ENCODE measurements around the gene FPR3.

DNA sequence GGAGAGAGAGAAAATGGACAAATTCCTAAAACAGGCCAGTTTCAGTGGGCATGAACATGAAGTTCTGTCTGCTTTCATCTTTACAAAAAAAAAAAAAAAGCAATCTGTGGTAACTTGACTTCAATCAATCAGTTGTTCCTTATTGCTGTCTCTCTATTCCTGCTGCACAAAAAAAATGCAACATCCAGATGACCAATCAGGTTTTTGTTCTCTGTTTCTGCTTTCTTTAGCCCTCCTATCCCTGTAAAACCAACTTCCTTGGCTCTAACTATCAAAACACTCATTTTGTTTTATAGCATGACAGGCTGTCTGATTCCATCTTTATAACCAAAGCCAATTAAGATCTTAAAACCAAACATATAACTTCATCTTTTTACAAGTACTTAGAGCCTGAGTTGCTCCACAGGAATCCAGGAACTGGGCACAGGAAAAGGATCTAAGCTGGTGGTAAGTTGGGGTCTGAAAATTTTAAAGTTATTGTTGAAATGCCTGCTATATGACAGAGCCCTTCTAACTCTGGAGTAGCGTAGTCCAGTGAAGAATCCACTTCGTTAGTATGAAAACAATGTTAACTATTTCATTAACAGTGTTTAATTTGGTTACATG, at the start of gene FPR3:
- TF ChIP-seq EZH2 (IDR thresholded peaks at IDR 0.05) = no peak
- TF ChIP-seq POLR2AphosphoS5 (IDR thresholded peaks at IDR 0.05; ENCODE audit: borderline replicate concordance, low read depth, low read length) = no peak

All from SK-N-MC (cell line).